ENCODE data around the gene C10orf90. TPM values are rescaled to one million over a fixed set of nuclear protein-coding genes. Genes with fewer than 3 reads are reported as not detected.

The C10orf90 gene
- total RNA-seq, 1 donor: 0.72 TPM

GRCh38 chr10:126634911-126635310, 35.6 kb downstream of the C10orf90 start:
- H3K79me2 ChIP-seq (ENCODE audit: insufficient read depth, low read length): no peaks in the 10 kb centered on the region
- no peak overlapping the region for H3K27ac ChIP-seq (ENCODE audit: low read depth, low read length)
- no peak overlapping the region for H3K4me3 ChIP-seq (ENCODE audit: insufficient read depth, low read length)
- H2AFZ ChIP-seq (ENCODE audit: low read length): no peak overlapping the region
- no peak overlapping the region for H3K4me2 ChIP-seq (ENCODE audit: insufficient read depth, low read length)
- DNase-seq (ENCODE audit: insufficient read length, low spot score, missing footprints): no peak
- H3K27me3 ChIP-seq (ENCODE audit: insufficient read depth, low read length): peaks cover 35% of the 10 kb centered on the region
- no peaks in the 10 kb centered on the region for H3K4me1 ChIP-seq (ENCODE audit: insufficient read depth, low read length)
- TF ChIP-seq, protein P1, sequence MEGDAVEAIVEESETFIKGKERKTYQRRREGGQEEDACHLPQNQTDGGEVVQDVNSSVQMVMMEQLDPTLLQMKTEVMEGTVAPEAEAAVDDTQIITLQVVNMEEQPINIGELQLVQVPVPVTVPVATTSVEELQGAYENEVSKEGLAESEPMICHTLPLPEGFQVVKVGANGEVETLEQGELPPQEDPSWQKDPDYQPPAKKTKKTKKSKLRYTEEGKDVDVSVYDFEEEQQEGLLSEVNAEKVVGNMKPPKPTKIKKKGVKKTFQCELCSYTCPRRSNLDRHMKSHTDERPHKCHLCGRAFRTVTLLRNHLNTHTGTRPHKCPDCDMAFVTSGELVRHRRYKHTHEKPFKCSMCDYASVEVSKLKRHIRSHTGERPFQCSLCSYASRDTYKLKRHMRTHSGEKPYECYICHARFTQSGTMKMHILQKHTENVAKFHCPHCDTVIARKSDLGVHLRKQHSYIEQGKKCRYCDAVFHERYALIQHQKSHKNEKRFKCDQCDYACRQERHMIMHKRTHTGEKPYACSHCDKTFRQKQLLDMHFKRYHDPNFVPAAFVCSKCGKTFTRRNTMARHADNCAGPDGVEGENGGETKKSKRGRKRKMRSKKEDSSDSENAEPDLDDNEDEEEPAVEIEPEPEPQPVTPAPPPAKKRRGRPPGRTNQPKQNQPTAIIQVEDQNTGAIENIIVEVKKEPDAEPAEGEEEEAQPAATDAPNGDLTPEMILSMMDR (IDR thresholded peaks at IDR 0.05; ENCODE audit: extremely low read depth, low read depth, low read length): no peak
- no peaks in the 10 kb centered on the region for H4K20me1 ChIP-seq (ENCODE audit: insufficient read depth, low read length)
- no peaks in the 10 kb centered on the region for H3K36me3 ChIP-seq (ENCODE audit: insufficient read depth, low read length)
- H3K9me3 ChIP-seq (ENCODE audit: low read depth, low read length): no peaks in the 10 kb centered on the region

DNA sequence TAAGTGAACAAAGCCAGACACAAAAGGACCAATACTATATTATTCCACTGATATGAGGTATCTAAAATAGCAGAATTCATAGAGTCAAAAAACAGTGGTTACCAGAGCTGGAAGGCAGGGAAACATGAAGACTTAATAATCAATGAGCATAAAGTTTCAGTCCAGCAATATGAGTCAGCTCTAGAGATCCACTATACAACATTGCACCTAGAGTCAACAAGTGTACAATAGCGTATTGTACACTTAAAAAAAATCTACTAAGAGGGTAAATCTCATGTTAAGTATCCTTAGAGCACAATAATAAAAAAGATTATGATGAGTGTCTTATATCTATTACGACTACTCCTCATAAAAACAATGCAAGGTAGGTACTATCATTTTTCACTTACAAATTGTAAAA, 36.1 kb downstream of the C10orf90 start:
- Histone ChIP-seq H3K27ac (ENCODE audit: low read depth, low read length) (no peak overlapping the region), H3K79me2 (ENCODE audit: insufficient read depth, low read length) (no peaks in the 10 kb centered on the region), H3K36me3 (ENCODE audit: insufficient read depth, low read length) (no peaks in the 10 kb centered on the region), H3K4me2 (ENCODE audit: insufficient read depth, low read length) (no peak overlapping the region), H3K9me3 (ENCODE audit: low read depth, low read length) (no peaks in the 10 kb centered on the region), H3K4me1 (ENCODE audit: insufficient read depth, low read length) (no peaks in the 10 kb centered on the region), H4K20me1 (ENCODE audit: insufficient read depth, low read length) (no peaks in the 10 kb centered on the region), H3K4me3 (ENCODE audit: insufficient read depth, low read length) (no peak overlapping the region), H3K27me3 (ENCODE audit: insufficient read depth, low read length) (peaks cover 35% of the 10 kb centered on the region), H2AFZ (ENCODE audit: low read length) (no peak overlapping the region)
- DNase-seq (ENCODE audit: insufficient read length, low spot score, missing footprints): no peak
- TF ChIP-seq, protein P1 (IDR thresholded peaks at IDR 0.05; ENCODE audit: extremely low read depth, low read depth, low read length): no peak

DNA sequence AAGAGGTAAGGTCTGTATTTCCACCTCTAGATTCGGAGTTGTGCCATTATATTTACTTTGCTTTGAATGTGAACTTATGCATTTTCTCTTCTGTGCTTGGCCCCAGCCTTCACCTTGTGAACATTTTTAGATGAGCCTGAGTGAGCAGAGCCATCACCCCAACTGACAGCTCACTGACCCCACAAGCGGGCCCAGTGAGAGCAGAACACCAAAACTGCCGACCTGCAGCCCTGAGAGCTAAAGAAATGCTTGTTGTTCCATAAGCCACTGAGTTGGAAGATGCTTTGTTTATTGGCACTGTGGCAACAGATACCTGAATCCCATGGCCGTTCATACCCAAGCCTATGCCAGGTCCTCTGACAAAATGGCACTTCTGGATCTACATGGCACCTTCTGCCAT, 37.8 kb downstream of the C10orf90 start:
- Histone ChIP-seq H3K27ac (ENCODE audit: low read depth, low read length) (no peak overlapping the region), H3K4me2 (ENCODE audit: insufficient read depth, low read length) (no peak overlapping the region), H2AFZ (ENCODE audit: low read length) (no peak overlapping the region), H3K4me1 (ENCODE audit: insufficient read depth, low read length) (no peaks in the 10 kb centered on the region), H4K20me1 (ENCODE audit: insufficient read depth, low read length) (no peaks in the 10 kb centered on the region), H3K79me2 (ENCODE audit: insufficient read depth, low read length) (no peaks in the 10 kb centered on the region), H3K9me3 (ENCODE audit: low read depth, low read length) (no peaks in the 10 kb centered on the region), H3K36me3 (ENCODE audit: insufficient read depth, low read length) (no peaks in the 10 kb centered on the region), H3K27me3 (ENCODE audit: insufficient read depth, low read length) (peaks cover 46% of the 10 kb centered on the region), H3K4me3 (ENCODE audit: insufficient read depth, low read length) (no peak overlapping the region)
- TF ChIP-seq, protein P1 (IDR thresholded peaks at IDR 0.05; ENCODE audit: extremely low read depth, low read depth, low read length): no peak
- no peak for DNase-seq (ENCODE audit: insufficient read length, low spot score, missing footprints)

DNA sequence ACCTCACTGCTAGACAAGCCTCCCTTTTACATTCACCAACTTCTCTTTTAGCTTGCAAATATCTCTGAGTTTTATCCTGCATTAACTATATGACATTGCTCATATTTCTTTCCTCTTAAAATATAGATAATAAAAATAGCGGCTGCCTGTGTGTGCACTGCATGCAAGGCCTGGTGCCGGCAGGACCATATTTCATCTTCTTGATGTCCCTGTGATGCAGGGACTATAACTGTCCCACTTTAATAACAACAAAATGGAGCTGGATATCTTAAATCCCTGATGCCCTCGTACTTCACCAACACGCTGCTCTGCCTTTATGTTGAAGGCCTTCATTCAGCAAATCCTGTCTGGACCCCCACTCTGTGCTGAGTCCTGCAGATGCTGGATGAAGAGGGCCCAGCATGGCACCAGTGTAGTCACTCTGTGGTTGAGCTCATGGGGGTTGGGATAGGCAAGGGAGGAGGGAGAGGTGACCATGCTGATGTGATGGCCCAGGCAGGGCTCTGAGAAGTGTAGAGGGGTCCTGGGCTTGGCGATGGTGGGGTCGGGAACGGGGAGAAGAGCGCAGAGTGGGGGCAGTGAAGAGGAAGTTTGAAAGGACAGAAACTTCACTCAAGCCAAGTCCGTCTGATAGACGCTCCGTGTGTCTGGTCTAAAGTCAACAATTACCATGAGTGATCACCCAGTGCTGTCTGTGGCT, 40.4 kb downstream of the C10orf90 start:
- TF ChIP-seq, protein P1 (IDR thresholded peaks at IDR 0.05; ENCODE audit: extremely low read depth, low read depth, low read length): no peak
- no peaks in the 10 kb centered on the region for H3K36me3 ChIP-seq (ENCODE audit: insufficient read depth, low read length)
- no peak overlapping the region for H3K4me3 ChIP-seq (ENCODE audit: insufficient read depth, low read length)
- no peaks in the 10 kb centered on the region for H4K20me1 ChIP-seq (ENCODE audit: insufficient read depth, low read length)
- H3K4me1 ChIP-seq (ENCODE audit: insufficient read depth, low read length): no peaks in the 10 kb centered on the region
- no peak overlapping the region for H3K27ac ChIP-seq (ENCODE audit: low read depth, low read length)
- H3K27me3 ChIP-seq (ENCODE audit: insufficient read depth, low read length): peaks cover 37% of the 10 kb centered on the region
- H3K9me3 ChIP-seq (ENCODE audit: low read depth, low read length): no peaks in the 10 kb centered on the region
- no peak overlapping the region for H3K4me2 ChIP-seq (ENCODE audit: insufficient read depth, low read length)
- no peak for DNase-seq (ENCODE audit: insufficient read length, low spot score, missing footprints)
- H2AFZ ChIP-seq (ENCODE audit: low read length): no peak overlapping the region
- no peaks in the 10 kb centered on the region for H3K79me2 ChIP-seq (ENCODE audit: insufficient read depth, low read length)
